Measurements from ENCODE around the gene SANBR.

- TF ChIP-seq CTCF (IDR thresholded peaks at IDR 0.05; ENCODE audit: poor library complexity), result no peak
- TF ChIP-seq EZH2 (IDR thresholded peaks at IDR 0.05; ENCODE audit: borderline replicate concordance), result no peak
- TF ChIP-seq EZH2phosphoT487 (IDR thresholded peaks at IDR 0.05; ENCODE audit: low read depth, severe bottlenecking, unreplicated experiment), result no peak
These were observed 47.9 kb upstream of the SANBR start, which contains the start of the genes PEX13 and PUS10 for GRCh38 chr2:61017556-61018317.
